Measurements from ENCODE around the gene ZBTB17.

Gene ZBTB17

DNA sequence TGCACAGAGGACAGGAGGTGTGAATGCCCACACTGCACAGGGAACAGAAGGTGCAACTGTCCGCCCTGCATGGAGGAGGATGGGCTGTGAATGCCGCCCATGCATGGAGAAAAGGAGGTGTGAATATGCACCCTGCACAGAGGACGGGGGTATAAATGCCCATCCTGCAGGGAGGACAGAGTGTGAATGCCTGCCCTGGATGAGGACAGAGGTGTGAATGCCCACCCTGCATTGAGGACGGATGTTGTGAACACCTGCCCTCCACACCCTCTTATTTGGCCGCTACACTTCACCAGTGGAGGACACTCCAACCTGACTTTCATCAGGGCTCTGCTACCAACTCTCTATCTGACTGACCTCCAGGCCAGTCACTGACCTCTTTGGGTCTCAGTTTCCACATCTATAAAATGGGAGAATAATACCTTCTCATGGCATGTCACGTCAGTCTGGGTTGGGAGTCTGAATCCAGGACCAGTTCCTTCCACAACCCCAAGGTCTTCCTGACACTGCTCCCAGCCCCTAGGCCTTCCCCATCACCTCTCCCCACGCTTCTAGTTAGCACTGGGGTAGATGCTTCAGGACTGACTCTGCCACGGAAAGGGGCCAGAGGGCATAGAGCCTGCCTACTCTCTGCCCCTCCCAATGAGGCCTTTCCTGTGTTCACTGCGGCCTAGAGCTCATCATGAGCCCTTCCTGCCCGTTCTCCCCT, 28.4 kb downstream of the ZBTB17 start:
- no peak for DNase-seq (ENCODE audit: low read depth in 2 of 2)

DNA sequence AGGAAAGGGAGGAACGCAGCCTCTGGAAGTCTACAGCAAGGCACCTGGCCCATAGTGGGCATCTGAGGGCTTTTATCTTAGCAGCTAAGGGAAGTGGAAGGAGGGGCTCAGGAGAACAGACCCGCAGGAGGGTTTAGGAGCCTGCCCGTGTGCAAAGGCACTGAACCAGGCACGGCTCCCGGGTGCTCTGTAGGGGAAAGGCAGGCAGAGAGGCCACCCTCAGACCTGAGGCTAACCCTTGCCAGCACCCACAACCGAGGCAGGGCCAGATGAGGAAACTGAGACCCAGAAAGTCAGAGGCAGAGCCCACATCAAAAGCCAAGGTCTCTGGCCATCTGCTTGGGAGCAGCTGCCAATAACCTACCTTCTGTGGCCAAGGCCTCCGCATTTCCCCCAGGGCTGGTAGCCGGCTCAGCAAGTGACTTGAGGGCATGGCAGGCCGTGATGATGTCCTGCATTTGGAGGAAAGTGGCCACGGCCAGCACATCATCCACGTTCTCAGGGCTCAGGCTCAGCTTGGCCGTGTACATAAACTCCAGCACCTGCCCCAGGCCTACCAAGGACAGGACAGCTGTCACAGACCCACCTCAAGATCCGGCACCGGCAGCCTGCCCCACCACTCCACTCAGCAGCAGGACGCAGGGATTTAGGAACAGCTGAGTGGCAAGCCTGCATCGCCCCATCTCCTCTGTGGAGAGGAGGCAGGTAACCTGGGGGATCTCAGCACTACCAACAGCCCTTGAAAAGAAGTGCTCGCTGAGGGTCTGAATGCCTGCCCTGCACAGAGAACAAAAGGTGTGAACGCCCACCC, 29.1 kb downstream of the ZBTB17 start:
- no peak for DNase-seq (ENCODE audit: low read depth in 2 of 2)

DNA sequence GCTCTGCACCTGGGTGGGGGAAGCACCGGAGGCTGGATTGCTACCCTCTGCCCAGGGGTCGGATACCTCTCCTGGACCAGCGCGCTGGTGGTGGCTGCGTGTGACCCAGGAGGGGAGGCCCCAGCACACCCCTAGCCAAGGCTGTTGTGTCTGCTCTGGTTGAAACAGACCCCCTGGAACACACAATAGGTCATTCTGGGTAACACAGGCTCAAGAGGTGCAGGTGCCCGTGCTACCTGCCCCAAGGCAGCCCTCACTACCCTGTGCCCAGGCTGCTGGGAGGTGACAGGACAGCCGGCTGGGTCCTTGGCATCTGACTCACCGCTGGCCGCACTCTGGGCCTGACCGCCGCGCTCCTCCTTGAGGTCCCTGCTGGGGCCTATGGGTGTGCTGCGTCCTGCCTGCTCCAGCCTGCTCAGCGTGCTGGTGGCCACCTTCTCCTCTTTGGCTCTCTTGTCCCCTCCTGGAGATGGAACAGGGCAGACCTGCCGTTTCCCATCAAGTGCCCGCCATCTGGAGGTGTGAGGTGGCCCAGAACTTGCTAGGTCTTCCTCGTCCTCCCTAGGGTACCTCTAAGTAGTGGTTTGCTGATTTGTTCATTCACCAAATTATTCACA, 30.0 kb downstream of the ZBTB17 start:
- no peak for DNase-seq (ENCODE audit: low read depth in 2 of 2)

DNA sequence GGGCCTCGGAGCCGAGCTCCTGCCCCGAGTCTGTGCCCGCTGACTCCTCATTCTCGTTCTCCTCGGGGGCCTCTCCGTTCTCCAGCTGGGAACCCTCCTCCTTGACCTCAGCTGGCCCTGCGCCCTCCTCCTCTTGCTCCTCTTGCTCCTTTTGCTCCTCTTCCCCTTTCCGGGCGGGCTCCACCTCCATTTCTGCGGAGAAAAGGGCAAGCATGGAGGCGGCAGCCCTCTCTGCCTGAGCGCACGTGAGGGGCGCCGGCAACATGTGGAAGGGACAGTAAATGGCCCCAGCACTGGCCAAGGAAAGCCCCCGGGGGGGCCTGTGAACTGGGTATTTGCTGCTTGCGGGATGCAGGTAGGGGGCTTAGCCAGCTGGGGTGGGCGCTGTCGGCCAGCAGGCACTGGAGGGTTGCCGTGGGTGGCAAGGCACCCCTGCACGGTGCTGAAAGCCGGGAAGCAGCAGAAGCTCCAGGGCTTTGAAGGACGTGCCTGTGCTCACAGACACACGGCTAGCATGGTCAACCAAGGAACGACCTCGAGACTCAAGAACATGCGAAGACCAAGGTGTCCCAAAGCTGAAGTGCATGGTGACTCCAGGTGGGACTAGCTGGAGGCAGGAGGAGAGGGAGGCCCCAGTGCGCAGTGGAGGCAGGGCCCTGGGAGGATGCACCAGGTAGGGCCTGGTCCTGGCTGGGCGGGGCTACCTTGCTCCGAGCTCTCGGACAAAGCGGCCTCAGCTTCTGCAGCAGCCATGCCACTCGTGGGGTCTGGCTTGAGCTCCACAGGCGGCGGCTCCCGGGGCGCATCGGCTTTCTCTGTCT, 30.7 kb downstream of the ZBTB17 start:
- DNase-seq (ENCODE audit: low read depth in 2 of 2) = no peak

DNA sequence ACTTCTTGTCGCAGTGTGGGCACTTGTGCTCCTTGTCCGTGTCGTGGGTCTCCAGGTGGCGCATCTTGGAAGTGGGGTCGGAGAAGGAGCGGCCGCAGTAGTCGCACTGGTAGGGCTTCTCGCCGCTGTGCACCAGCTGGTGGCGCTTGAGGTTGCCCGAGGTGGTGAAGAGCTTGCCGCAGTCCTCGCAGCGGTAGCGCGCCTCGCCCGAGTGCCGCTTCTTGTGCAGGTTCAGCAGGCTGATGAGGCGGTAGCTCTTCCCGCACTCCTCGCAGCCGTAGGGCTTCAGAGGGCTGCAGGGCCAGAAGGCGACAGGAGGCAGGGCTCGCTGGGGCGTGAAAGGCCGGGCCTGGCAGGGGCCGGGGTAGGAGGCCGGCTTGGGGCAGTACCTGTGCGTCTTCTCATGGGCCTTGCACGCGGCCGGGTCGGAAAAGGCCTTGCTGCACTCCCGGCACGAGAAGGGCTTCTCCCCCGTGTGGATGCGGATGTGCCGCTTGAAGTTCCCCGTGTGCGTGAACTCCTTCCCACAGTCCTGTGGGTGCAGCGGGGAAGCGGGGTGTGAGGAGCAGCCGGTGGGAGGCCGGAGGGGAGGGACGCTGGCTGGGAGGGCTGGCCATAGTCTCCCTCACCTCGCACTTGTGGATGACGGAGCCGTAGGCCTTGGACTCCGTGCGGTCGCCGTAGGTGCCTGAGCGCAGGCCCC, 31.4 kb downstream of the ZBTB17 start:
- DNase-seq (ENCODE audit: low read depth in 2 of 2) = no peak

DNA sequence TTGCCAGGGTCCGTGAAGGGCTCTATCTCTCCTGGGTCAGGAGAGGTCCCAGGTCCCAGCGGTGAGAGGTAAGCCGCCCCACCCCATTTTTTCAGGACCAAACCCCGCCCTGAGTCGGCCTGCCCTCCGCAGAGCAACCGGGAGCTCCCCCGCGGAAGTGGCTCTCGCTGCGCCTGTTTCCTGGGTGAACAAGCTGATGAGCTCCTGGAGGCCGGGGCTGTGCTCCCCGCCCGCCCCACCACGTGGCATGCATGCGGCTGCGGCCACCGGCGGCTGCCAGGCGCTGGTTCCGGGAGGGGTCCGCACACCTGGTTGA, 32.0 kb downstream of the ZBTB17 start:
- DNase-seq (ENCODE audit: low read depth in 2 of 2) = no peak

DNA sequence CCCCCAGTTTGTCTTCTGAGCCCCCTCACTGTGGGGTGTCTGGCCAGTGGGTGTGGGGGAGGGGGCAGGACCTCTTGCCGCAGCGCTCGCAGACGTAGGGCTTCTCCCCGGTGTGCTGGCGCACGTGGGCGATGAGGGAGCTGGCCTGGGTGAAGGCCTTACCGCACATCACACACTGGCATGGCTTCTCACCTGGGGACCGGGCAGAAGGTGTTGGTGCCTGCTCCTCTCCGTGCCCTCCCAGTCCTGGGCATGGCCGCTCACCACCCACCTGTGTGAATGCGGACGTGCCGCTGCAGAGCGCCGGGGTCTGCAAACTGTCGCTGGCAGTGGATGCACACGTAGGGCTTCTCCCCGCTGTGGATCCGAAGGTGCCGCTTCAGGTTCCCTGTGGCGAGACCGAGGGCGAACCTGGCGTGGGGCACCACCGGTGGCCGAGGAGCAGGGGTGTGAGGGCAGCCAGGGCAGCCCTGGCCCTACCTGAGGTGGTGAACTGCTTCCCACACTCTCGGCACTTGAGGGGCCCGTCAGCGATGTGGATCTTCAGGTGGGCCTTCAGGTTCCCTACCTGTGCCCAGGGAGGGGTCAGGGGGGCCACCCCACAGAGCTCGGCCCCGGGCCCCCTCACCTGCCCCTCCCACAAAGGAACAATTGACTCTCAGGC, 32.4 kb downstream of the ZBTB17 start:
- DNase-seq (ENCODE audit: low read depth in 2 of 2) = no peak

DNA sequence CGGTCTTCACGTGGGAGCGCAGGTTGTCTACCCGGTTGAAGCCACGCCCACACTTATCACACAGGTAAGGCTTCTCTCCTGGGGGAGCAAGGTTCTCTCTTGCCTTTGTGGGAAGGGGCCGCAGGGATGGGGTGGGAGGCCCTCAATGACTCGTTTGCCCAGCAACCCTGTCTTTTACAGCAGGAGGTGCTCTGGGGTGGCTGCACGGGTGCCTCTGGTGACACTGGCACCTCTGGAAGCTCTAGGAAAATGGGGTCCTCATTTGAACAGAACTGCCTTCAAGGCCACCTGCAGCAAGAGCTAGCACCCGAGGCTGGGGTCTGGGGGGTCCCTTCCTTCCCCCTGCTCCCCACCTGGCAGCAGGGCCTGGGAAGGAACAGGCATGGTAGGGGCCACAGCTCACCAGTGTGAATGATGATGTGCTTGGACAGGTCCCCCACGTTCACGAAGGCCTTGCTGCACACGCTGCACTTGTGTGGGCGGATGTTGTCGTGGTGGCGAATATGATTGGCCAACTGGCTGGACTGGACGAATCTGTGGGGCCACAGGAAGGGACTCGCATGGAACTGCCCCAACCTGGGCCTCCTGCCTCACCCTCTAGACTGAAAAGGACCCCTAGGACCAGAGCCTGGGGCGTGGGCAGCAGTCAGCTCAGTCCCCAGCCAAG, 33.1 kb downstream of the ZBTB17 start:
- no peak for DNase-seq (ENCODE audit: low read depth in 2 of 2)

DNA sequence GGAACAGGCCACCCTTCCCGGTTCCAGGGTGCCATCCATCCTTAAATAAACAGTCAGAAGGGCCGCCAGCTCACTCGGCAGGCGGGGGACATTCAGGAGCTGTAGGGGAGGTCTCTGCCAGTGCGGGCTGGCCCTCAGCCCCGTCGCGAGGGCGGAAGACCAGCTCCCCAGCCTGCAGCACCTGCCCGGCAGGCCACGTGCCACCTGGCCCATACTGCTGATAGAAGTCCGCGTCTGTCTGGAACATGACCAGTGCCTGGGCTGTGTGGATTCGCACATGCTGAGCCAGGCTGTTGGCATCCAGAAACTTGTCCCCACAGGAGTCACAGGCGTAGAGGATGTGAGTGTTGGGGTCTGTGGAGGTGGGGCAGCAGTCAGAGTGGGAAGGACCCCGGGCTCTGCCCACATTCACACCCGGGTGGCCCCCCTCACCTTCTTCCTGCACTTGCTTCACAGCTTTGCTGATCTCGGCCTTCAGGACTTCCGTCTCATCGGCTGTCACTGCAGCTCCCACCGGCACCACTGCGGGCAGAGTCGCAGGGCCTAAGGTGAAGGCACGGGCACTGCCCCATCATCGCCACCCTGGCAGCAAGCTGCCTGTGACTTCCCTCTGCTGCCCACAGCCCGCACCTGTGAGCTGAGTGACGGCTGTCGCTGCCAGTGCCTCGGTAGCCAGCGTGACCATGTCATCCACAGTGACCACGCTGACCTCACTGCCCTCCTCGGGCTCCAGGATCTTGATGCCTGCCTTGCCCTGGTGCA, 33.8 kb downstream of the ZBTB17 start:
- DNase-seq (ENCODE audit: low read depth in 2 of 2) = no peak

DNA sequence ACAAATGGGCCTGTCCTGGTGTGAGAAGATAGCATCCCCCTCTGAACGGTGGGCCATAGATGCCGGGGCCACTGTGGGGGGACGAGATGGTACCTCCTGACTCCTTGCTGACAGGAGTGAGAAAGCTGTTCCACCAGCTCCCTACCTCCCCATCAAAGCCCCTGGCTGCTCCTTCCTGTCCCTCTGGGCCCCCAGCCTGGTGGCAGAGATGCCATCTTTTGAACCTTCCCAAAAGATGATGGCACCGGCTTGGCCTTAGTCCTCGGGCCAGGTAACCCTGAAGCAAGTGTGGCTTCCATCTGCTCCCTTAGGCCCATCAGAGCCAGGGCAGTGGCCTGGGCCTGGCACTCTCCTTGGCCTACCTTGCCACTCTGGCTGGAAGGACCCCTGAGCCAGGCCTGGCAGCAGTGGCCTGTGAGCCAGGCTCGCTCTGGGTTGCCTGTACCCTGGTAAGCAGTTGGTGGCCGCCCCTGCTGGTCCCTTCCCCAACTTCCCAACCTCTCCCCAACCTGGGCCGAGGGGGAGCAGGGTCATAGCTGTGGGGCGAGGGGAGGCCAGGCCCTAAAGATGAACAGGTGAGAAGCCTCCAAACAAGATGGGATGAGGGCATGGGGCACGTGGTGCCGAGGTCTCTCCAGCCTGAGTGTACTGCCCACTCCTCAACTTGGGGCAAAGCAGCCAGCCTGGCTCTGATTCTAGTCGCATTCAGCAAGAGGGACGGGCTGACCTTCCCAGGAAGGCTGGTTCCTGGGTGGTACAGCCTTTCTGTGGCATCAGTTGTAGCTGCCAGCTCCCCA, 34.7 kb downstream of the ZBTB17 start:
- no peak for DNase-seq (ENCODE audit: low read depth in 2 of 2)

DNA sequence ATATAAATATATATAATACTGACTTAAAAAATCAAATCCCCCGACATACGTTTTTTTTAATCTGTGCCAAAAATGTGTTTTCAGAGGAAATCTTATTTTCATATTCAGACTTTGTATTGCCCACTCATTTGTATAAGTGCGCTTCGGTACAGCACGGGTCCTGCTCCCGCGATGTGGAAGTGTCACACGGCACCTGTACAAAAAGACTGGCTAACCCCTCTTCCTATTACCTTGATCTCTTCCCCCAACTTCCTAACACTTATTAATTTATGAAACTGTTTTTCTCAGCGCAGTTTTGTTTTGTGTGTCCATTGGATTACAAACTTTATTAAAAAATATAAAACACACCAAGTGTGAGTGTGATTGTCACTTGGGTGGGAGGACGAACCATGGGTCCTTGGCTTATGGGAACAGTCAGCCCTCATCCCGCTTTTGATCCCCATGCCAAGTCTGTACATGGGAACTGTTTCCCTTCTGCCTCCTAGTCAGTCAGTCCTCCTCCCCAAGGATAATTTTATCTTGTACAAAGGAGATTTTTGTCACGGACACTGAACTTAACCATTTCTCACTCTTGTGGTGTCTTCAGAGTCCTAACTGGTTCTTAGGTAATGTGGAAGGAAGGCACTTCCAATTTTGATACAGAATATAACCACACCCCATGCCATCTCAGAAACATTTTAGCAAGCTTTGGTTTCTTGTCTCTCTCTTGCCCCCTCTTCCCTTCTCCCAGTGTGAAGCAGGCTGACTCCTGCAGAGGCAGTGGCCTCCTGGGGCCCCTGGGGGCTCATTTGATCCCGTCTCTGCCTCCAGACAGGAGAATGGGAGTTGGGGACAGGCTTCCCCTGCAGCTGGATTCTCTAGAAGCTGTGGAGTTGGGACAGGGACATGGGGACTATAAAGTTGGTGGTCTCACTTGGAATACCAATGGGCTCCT, 35.5 kb downstream of the ZBTB17 start:
- DNase-seq (ENCODE audit: low read depth in 2 of 2) = no peak

DNA sequence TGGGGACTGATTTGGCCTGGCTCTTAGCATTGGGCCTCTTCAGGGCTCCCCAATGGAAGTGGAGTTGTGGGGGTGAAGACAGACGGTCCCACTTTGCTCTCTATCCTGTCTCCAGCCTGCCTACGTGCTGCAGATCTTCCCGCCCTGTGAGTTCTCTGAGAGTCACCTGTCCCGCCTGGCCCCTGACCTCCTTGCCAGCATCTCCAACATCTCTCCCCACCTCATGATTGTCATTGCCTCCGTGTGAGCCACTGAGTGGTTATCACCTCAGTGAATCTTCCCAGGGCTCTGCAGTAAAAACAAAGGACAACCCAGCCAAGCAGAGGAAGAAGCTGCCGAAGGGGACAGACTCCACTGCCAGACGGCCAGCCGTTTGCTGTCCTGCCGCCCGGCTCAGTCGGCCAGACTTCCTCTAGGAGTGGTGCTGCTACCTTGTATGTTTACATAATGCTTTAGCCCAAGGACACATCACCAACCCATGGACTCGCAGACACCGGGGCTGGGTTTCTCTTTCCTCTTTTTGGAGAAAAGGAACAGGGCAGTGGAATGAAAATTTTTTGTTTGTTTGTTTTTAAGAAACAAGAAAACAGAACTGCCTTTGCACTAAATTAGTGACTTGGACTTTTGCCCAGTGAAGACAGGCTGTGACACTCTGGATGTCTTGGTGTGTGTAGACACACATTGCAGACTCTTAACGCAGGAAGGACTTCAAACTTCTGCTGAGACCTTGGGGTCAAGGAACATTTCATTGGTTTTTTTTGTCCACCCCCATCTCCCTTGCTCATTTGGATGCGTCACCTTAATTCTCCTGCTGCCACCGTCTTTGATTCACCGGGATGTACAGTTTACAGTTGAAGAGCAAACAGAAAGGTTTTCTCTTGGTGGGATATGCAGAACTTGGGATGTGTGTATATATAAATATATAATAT, 36.5 kb downstream of the ZBTB17 start:
- no peak for DNase-seq (ENCODE audit: low read depth in 2 of 2)

DNA sequence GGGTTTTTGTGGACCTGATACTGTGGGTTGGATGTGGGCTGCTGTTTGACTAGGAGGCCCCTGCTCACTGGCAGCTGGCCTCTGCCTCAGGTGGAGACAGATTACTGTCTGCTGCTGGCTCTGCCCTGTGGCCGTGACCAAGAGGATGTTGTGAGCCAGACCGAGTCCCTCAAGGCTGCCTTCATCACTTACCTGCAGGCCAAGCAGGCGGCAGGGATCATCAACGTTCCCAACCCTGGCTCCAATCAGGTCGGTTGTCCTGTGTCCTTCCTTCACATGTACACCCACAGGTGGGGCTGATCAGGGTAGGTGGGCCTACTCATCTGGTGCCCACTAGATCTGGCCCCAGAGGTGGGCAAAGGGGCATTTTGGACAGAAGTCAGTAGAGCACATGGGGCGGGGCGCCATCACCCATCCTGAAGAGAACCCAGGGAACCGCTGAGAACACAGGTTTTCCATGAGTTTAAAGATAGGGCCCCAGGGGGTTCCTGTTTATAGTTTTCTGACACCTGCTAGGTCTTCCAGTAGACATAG, 37.2 kb downstream of the ZBTB17 start:
- DNase-seq (ENCODE audit: low read depth in 2 of 2) = no peak

DNA sequence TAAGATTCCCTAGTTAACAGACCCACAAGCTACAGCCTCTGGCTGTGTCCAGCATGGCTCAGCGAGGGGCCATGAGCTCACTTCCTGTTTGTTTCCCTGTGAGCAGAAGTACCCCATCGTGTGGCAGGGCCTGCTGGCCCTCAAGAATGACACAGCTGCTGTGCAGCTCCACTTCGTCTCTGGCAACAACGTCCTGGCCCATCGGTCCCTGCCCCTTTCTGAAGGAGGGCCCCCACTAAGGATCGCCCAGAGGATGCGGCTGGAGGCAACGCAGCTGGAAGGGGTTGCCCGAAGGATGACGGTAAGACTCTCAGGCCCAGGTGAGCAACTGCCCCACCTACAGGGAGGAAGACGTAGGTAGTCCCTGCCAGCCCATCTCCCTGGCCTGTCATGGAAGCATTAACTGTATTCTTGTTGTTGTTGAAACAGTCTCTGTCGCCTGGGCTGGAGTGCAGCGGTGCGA, 38.2 kb downstream of the ZBTB17 start:
- no peak for DNase-seq (ENCODE audit: low read depth in 2 of 2)

DNA sequence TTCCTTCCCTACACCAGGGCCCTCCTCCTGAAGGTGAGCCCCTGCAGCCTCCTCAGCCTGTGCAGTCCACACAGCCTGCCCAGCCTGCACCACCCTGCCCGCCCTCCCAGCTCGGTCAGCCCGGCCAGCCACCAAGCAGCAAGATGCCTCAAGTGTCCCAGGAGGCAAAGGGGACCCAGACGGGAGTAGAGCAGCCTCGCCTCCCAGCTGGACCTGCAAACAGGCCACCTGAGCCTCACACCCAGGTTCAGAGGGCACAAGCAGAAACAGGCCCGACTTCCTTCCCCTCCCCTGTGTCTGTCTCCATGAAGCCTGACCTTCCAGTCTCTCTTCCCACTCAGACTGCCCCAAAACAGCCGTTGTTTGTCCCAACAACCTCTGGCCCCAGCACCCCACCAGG, 38.8 kb downstream of the ZBTB17 start:
- no peak for DNase-seq (ENCODE audit: low read depth in 2 of 2)

DNA sequence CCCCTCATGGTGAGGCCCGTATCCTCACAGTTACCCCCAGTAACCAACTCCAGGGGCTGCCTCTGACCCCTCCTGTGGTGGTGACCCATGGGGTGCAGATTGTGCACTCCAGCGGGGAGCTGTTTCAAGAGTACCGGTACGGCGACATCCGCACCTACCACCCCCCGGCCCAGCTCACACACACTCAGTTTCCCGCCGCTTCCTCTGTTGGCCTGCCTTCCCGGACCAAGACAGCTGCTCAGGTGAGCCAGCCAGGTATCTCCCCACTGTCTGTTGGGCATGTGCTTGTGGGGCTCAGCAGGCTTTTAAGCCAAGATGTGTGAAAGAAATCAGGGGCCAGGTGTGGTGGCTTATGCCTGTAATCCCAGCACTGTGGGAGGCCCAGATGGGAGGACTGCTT, 39.9 kb downstream of the ZBTB17 start:
- no peak for DNase-seq (ENCODE audit: low read depth in 2 of 2)
